GM18858 (cell line): ENCODE measurements around the gene ETHE1.
"Not testable (repeated sequence)": the region's sequence is repeated elsewhere in the genome, so short reads cannot be mapped to it uniquely, and the experiment has no call there.

Experiments used
- ATAC-seq: cut with Tn5 transposase; IDR thresholded peaks from one replicate; pipeline ENCODE4 v1.9.1; 2021; ENCODE audit not compliant: unreplicated experiment

Gene ETHE1

GRCh38 chr19:43524922-43525835, 1.8 kb downstream of the ETHE1 start:
- ATAC-seq, result no peak

- ATAC-seq, result not testable (repeated sequence)
Observed at GRCh38 chr19:43523696-43524095, 3.3 kb downstream of the ETHE1 start.

GRCh38 chr19:43522929-43523328, 4.1 kb downstream of the ETHE1 start:
- no peak for ATAC-seq

GRCh38 chr19:43519436-43520088, 7.4 kb downstream of the ETHE1 start:
- no peak for ATAC-seq

GRCh38 chr19:43518051-43518450, 8.9 kb downstream of the ETHE1 start:
- no peak for ATAC-seq

- ATAC-seq, result not testable (repeated sequence)
Observed at GRCh38 chr19:43512399-43512798, 14.6 kb downstream of the ETHE1 start.

GRCh38 chr19:43511324-43511723, 15.7 kb downstream of the ETHE1 start:
- no peak for ATAC-seq

GRCh38 chr19:43510713-43511112, 16.3 kb downstream of the ETHE1 start:
- no peak for ATAC-seq

GRCh38 chr19:43507880-43508279, 19.1 kb downstream of the ETHE1 start:
- ATAC-seq, result no peak

GRCh38 chr19:43506629-43507028, 20.4 kb downstream of the ETHE1 start:
- ATAC-seq, result no peak

GRCh38 chr19:43505941-43506340, 21.1 kb downstream of the ETHE1 start:
- no peak for ATAC-seq

- ATAC-seq, result no peak
Observed at GRCh38 chr19:43505186-43505456, 21.9 kb downstream of the ETHE1 start.

GRCh38 chr19:43504426-43505185, 22.4 kb downstream of the ETHE1 start, which contains the start of gene PHLDB3:
Gene PHLDB3 (minus strand): TSS chr19:43504746. CDS start chr19:43504118, 628 bp downstream.
- ATAC-seq, result no peak

GRCh38 chr19:43503501-43504425, 23.2 kb downstream of the ETHE1 start:
- ATAC-seq, result peak; percentile 74

GRCh38 chr19:43502419-43502976, 24.5 kb downstream of the ETHE1 start:
- ATAC-seq, result no peak

GRCh38 chr19:43501661-43502418, 25.2 kb downstream of the ETHE1 start:
- ATAC-seq, result no peak

GRCh38 chr19:43499042-43499441, 28.0 kb downstream of the ETHE1 start:
- ATAC-seq, result no peak

GRCh38 chr19:43498233-43498842, 28.7 kb downstream of the ETHE1 start:
- ATAC-seq, result no peak

GRCh38 chr19:43496960-43497359, 30.0 kb downstream of the ETHE1 start:
- ATAC-seq, result no peak
